22Rv1 (cell line): Measurements from ENCODE around the gene ZBTB40.

ENCODE experiments used
- CTCF ChIP-seq: fragments of 450-650 bp; IDR thresholded peaks from 2 replicates; pipeline ENCODE4 v1.5.1; 2017; ENCODE audit warnings: mild to moderate bottlenecking
- ZFX ChIP-seq: fragments of 450-650 bp; IDR thresholded peaks from 2 replicates; pipeline ENCODE4 v1.6.1; 2017; ENCODE audit warnings: antibody characterized with exemption, borderline replicate concordance

GRCh38 chr1:22524481-22524880 lies 72.8 kb downstream of the ZBTB40 start:
- TF ChIP-seq CTCF (no peak), ZFX (no peak)
